ENCODE results near the gene FAM118A. TPM values are rescaled to one million over a fixed set of nuclear protein-coding genes. Genes with fewer than 3 reads are reported as not detected.
"Not testable (repeated sequence)": the region's sequence is repeated elsewhere in the genome, so short reads cannot be mapped to it uniquely, and the experiment has no call there.

Gene FAM118A
- total RNA-seq, 1 donor from 2014 or later: 121 TPM

DNA sequence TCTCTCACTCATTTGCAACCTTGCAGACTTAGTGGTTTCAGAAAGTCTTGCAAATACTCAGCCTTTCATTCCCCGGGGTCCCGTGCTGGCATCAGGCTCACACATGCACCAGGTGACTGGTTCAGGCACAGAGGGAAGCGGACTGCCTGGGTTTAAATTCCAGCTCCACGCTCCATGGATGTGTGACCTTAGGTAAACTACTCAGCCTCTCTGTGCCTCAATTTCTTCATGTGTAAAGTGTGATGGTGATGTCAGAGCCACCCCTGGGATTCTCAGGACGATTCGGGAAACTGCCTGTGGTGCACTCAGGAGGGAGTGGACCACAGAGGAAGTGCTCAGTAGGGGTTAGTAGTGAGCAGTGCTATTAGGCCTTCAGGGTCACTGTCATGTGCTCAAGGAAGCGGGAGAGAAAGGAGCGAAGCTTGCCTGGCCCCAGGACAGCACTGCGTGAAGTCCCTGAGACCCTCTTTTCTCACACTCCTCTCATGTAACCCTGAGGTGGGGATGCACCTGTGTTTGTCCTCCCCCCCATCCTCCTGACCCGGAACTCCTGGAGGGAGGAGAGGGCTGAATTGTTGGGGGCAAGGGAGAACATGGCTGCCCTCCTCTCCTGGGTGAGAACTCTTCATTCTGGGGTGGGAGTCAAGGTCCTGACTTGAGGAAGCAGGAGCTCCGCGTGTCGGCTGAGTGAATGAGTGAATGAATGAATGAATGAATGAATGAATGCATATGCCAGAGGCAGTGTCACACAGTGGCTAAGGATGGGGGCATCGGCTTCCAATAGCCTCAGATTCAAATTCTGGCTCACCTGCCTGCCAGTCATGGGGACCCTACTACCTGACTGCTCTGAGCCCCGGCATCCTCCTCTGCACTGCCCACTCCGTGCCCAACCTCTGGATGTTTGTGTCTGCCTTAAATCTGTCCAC is 39.4 kb upstream of the FAM118A start:
- H3K36me3 Mint-ChIP-seq: no peaks in the 10 kb centered on the region
- H3K27me3 Mint-ChIP-seq: peaks cover 13% of the 10 kb centered on the region
- H3K4me3 Mint-ChIP-seq: peak overlapping the region; percentile 85
- no peak for DNase-seq (ENCODE audit: extremely low spot score, unreplicated experiment)
- no peaks in the 10 kb centered on the region for H3K9me3 Mint-ChIP-seq
- H3K27ac Mint-ChIP-seq: peak overlapping the region; percentile 40
- H3K4me1 Mint-ChIP-seq (ENCODE audit: unreplicated experiment): peaks cover 26% of the 10 kb centered on the region
- TF ChIP-seq, protein P1, sequence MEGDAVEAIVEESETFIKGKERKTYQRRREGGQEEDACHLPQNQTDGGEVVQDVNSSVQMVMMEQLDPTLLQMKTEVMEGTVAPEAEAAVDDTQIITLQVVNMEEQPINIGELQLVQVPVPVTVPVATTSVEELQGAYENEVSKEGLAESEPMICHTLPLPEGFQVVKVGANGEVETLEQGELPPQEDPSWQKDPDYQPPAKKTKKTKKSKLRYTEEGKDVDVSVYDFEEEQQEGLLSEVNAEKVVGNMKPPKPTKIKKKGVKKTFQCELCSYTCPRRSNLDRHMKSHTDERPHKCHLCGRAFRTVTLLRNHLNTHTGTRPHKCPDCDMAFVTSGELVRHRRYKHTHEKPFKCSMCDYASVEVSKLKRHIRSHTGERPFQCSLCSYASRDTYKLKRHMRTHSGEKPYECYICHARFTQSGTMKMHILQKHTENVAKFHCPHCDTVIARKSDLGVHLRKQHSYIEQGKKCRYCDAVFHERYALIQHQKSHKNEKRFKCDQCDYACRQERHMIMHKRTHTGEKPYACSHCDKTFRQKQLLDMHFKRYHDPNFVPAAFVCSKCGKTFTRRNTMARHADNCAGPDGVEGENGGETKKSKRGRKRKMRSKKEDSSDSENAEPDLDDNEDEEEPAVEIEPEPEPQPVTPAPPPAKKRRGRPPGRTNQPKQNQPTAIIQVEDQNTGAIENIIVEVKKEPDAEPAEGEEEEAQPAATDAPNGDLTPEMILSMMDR (conservative IDR thresholded peaks at IDR 0.05): no peak

DNA sequence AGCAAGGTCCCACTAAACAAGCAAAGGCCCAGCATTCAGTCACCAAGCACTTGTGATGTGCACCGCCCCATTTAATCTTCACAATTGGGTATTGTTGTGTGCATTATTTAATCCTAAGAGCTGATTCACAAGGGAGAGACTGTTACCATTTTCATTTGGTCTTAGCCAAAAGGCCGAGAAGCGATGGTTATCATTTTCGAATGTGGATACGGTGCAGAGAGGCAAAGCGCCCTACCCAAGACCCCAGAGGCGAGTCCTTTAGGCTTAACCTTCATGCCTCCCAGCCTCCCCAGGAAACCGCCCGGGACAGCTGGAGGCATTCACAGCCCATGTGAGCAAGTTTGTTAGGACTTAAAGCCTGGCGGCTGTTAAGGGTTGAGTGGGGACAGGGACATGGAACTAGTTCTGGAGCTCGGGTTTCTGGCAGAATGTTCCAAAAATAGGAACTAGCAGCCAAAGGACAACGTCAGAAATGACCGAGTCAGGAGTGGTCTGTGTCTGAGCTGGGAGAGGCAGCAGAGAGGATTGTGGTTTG is 38.0 kb upstream of the FAM118A start:
- no peak overlapping the region for H3K4me3 Mint-ChIP-seq
- no peak for DNase-seq (ENCODE audit: extremely low spot score, unreplicated experiment)
- TF ChIP-seq, protein P1 (conservative IDR thresholded peaks at IDR 0.05): no peak
- peaks cover 26% of the 10 kb centered on the region for H3K4me1 Mint-ChIP-seq (ENCODE audit: unreplicated experiment)
- no peaks in the 10 kb centered on the region for H3K36me3 Mint-ChIP-seq
- peaks cover 11% of the 10 kb centered on the region for H3K27me3 Mint-ChIP-seq
- peak overlapping the region; percentile 47 for H3K27ac Mint-ChIP-seq
- no peaks in the 10 kb centered on the region for H3K9me3 Mint-ChIP-seq

DNA sequence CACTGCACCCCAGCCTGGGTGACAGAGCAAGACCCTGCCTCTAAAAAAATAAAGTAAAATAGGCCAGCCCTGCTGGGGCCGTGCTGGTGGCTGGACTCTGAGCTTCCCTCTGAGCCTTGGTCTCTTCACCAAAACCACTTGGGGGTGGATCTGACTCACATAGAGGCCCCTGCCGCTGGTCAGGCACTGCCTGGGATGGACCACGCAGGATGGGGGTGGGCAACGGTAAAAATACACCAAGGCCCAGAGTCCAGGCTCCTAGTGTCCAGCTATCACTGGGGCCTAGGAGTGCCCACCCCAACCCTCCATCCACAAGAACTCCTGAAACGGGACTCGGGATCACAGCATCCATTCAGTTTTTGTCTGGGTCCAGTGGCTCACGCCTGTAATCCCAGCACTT is 37.2 kb upstream of the FAM118A start:
- Mint-ChIP-seq H3K4me1 (ENCODE audit: unreplicated experiment) (peaks cover 26% of the 10 kb centered on the region), H3K4me3 (no peak overlapping the region), H3K27me3 (peaks cover 9% of the 10 kb centered on the region), H3K36me3 (no peaks in the 10 kb centered on the region), H3K9me3 (no peaks in the 10 kb centered on the region), H3K27ac (no peak overlapping the region)
- DNase-seq (ENCODE audit: extremely low spot score, unreplicated experiment): no peak
- TF ChIP-seq, protein P1 (conservative IDR thresholded peaks at IDR 0.05): no peak

DNA sequence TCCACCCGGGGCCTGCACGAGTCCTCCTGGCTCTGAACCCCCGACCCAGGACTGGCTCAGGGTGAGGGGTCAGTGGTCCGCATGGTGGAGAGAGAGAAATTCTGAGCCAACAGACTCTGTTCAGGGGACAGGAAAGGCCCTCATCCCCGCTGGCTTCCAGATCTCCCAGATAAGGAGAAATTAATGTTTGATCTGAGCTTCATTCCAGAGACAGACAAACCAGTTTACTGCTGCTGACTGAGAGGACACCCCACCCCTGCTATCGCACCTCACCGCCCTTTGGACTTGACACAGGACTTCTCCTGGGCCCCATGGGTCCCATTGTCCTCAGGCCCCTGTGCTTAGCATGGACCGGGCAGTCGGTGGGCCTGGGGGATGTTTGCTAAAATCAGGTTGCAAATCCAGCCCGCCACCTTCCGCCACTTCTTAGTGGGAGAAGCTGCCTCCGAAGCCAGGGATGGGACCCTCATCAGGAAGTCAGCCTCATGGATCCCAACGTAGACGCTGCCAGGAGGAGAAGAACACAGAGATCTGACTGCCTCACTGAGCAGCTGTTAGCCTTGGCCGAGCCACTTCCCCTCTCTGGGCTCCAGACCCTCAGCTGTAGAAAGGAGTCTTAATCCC is 36.2 kb upstream of the FAM118A start:
- H3K36me3 Mint-ChIP-seq: no peaks in the 10 kb centered on the region
- peaks cover 26% of the 10 kb centered on the region for H3K4me1 Mint-ChIP-seq (ENCODE audit: unreplicated experiment)
- TF ChIP-seq, protein P1 (conservative IDR thresholded peaks at IDR 0.05): no peak
- H3K27me3 Mint-ChIP-seq: peaks cover 9% of the 10 kb centered on the region
- H3K9me3 Mint-ChIP-seq: no peaks in the 10 kb centered on the region
- no peak for DNase-seq (ENCODE audit: extremely low spot score, unreplicated experiment)
- H3K27ac Mint-ChIP-seq: peak overlapping the region; percentile 66
- peak overlapping the region; percentile 17 for H3K4me3 Mint-ChIP-seq

DNA sequence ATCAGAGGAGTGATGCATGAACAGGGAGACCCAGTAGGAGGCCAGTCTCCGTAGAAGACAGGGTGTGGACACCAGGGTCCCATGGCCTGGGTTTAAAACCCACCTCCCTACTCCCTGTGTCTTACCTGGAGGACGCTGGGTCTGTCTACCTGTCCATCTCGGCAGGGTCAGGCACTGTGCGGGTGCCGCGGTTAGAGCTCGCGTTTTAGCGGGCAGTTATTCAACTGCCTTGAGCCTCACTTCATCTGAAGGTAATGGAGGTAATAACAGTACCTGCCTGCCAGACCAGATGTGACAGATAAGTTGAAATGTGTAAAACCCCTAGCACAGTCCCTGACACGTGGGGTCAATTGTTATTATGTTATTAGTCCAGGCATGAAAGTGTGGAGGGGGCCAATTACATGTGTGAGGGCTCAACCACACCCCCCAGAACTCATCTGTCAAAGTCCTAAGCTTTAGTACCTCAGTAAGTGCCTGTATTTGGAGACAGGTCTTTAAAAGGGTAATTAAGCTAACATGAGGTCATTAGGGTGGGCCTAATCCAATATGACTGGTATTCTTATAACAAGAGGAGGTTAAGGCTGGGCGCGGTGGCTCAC is 33.1 kb upstream of the FAM118A start:
- H3K36me3 Mint-ChIP-seq: no peaks in the 10 kb centered on the region
- TF ChIP-seq, protein P1 (conservative IDR thresholded peaks at IDR 0.05): no peak
- no peak overlapping the region for H3K4me3 Mint-ChIP-seq
- H3K9me3 Mint-ChIP-seq: no peaks in the 10 kb centered on the region
- no peak overlapping the region for H3K27ac Mint-ChIP-seq
- H3K4me1 Mint-ChIP-seq (ENCODE audit: unreplicated experiment): peaks cover 10% of the 10 kb centered on the region
- DNase-seq (ENCODE audit: extremely low spot score, unreplicated experiment): no peak
- H3K27me3 Mint-ChIP-seq: no peaks in the 10 kb centered on the region

DNA sequence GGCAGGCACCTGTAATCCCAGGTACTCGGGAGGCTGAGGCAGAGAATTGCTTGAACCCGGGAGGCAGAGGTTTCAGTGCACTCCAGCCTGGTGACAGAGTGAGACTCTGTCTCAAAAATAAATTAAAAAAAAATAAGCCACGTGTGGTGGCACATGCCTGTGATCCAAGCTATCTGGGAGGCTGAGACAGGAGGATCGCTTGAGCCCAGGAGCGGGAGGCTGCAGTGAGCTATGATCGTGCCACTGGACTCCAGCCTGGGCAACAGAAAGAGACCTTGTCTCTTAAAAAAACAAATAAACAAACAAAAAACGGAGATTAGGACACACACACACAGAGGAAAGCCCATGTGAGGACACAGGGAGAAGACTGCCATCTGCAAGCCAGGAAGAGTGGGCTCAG is 32.0 kb upstream of the FAM118A start:
- not testable (repeated sequence) for H3K9me3 Mint-ChIP-seq; H3K4me1 Mint-ChIP-seq (ENCODE audit: unreplicated experiment); H3K36me3 Mint-ChIP-seq; H3K4me3 Mint-ChIP-seq; H3K27ac Mint-ChIP-seq; DNase-seq (ENCODE audit: extremely low spot score, unreplicated experiment)
- peaks cover 10% of the 10 kb centered on the region for H3K27me3 Mint-ChIP-seq
